ENCODE results near the gene SMIM10.

DNA sequence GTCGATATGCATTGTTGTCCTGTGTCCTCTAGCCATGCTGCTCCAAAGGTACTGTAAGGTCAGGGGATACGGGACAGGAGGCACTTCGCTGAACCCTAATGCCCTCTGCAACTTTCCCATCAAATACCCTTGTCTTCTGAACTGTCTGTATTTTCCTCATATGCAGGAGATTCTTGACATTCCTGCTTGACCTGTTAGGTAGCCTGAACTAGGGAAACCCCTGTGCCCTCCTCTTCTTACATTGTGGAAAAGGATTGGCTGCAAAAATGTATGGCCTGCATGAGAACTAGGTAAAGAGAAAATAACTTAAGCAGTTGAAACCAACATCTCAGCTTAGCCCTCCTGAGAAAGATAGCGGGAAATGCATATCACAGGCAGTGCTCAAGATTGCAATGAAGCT, 20.1 kb downstream of the SMIM10 start:
- TF ChIP-seq, protein P1, sequence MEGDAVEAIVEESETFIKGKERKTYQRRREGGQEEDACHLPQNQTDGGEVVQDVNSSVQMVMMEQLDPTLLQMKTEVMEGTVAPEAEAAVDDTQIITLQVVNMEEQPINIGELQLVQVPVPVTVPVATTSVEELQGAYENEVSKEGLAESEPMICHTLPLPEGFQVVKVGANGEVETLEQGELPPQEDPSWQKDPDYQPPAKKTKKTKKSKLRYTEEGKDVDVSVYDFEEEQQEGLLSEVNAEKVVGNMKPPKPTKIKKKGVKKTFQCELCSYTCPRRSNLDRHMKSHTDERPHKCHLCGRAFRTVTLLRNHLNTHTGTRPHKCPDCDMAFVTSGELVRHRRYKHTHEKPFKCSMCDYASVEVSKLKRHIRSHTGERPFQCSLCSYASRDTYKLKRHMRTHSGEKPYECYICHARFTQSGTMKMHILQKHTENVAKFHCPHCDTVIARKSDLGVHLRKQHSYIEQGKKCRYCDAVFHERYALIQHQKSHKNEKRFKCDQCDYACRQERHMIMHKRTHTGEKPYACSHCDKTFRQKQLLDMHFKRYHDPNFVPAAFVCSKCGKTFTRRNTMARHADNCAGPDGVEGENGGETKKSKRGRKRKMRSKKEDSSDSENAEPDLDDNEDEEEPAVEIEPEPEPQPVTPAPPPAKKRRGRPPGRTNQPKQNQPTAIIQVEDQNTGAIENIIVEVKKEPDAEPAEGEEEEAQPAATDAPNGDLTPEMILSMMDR (IDR thresholded peaks at IDR 0.05): no peak
- TF ChIP-seq EZH2 (IDR thresholded peaks at IDR 0.05; ENCODE audit: borderline replicate concordance, insufficient read depth, low read depth, low read length, poor library complexity, severe bottlenecking): no peak
